HG03457 (cell line): ENCODE data around the gene C2orf15.
"Not testable (repeated sequence)": the region's sequence is repeated elsewhere in the genome, so short reads cannot be mapped to it uniquely, and the experiment has no call there.

Experiments used
- ATAC-seq: cut with Tn5 transposase; IDR thresholded peaks from one replicate; pipeline ENCODE4 v1.9.1; 2021; ENCODE audit warnings: moderate number of reproducible peaks; ENCODE audit not compliant: unreplicated experiment

The C2orf15 gene

DNA sequence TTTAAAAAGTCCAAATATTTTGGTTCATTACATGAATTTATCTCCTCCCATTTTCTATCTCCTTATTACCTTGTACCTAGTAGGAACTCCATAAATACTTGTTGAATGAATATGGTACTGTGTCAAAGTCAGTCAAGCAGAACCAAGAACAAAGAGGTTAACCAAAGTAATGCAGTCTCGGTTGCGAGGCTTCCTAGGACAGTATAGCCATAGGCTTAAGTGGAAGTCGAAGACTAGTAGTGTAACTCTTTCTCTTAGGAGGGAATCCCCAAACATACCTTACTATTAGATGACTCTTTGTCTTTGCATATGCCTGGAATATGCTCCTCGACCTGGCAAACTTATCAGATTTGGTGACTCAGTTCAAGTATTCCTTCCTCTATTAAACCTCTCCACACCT is 18.1 kb downstream of the C2orf15 start:
- ATAC-seq = no peak

DNA sequence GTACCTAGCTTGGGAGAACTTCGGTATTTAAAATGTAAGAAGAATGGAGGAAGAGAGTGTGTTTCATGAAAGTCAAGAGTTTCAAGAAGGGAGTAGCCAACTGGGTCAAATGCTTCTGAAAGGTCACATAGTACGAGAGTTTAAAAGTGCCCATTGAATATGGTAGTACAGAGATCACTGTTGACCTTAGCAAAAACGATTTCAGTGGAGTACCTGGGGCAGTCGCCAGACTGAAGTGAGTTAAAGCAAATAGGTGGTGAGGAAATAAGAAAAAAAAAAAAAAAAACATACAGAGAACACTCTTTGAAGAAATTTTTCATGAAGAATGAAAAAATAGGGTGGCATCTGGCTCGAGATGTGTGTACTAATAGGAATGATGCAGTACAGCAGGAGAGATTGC is 24.7 kb downstream of the C2orf15 start:
- no peak for ATAC-seq

DNA sequence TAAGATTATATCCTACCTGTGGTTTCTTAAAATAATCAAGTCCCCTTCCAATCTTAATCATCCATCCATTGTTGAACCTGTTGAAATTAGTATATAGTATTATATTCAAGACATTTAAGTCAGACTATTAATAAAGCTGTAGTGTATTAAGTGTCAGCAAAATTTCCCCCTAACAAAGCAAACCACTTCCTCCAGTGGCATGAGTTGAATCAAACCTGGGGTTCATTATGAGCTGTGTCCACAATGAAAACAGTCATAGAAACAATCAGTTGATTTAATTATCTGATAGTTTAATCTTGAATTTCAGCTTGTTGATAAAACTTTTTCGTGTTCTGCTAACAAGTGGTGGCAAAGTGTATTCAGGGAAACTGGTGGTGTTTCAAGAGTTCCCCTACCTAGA is 28.0 kb downstream of the C2orf15 start:
- ATAC-seq = no peak

DNA sequence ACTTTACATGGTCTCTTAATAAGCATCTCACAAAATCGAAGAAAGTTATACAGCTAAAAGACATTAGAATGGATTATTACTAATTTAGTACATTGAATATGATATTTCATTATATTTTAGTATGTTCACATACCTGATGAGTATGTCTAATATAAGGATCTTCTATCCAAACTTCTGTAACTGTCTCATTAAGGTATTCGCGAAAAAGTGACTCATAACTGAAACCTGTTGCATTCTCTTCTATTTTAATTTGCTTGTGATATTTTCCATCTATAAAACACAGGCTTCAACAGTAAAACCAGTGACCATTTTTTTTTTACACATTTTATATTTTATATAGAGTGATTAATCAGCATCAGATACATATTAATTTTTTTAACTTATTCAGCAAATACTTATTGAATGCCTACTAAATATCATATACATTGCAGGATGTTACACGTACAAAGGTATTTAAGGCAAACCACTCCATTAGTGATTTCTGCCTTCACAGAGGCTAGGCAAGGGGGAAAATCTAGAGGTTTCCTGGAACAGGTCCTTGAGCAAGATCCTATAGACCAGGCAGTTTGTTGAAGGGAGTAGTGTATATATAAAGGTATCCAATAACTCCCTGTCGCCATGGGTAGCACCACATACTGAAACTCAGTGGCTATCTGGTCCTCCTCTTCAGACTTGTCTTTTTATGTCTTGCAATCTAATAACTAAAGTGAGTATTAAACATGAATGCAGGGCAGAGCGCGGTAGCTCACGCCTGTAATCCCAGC is 30.1 kb downstream of the C2orf15 start:
- no peak for ATAC-seq

DNA sequence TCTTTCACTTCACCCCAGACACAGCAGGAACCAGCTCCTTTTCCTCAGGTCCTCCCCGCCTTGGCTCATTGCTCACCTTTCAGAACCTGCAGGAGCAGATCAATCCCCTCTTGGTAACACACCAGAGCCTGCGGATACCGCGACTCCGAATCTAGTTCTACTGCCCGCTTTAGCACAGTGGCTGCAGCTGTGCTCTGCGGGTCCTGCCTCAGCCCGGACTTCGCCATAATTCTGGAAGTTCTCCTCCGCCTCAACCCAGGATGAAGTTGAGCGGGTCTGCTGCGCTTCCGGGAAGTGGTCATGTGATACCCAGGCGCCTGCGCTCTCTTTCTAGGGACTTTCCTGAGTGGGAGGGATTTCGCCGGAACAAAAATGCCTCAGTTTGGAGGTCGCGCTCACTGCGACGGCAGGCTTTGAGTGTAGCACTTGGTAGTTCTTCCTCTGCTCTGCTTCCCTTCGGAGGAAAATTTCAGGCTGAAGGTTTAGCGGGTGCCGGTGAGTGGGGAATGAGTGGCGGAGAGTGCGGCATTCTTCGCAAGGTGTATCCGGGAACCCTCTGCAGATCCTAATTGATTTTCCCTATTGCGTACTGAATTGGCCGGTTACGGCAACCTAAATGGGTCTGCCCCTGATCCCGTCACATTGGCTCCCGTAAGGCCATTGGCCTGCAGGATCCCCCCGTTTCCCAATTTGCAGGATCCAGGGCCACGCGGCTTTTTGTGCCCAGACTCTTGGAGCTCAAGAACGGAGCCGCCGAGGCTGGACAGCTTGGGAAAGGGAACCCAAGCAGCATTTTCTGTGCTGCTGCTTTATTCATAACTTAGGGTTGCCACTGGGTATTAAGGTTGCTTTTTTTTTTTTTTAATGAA is 39.5 kb downstream of the C2orf15 start, which contains the start of the genes MITD1 and MRPL30:
Gene MITD1, minus strand, starts transcription at position 304 of the 869 bp plus-strand sequence. Its CDS starts 77 bp downstream, at position 227.
Gene MRPL30, plus strand, starts transcription at position 430 of the 869 bp plus-strand sequence. CDS start 5,020 bp downstream, outside the sequence.
- ATAC-seq = peak; percentile 64

DNA sequence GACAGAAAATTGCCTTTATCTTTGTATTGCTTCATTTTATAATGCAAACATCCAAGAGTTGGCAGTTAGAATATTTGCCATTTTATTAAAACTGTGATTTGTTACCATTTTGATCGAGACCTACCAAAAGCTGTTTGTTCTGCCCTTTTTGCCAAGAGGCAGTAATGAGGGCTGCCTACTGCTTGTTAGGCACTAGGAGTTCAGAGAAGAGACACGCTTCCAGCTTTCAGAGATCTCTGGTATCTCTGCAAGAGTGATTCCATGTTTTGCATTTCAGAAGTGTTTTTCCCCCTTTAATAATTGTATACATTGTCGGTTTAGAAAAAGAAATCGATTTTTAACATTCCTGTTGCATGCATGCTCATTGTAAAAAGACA is 40.1 kb downstream of the C2orf15 start:
- no peak for ATAC-seq

DNA sequence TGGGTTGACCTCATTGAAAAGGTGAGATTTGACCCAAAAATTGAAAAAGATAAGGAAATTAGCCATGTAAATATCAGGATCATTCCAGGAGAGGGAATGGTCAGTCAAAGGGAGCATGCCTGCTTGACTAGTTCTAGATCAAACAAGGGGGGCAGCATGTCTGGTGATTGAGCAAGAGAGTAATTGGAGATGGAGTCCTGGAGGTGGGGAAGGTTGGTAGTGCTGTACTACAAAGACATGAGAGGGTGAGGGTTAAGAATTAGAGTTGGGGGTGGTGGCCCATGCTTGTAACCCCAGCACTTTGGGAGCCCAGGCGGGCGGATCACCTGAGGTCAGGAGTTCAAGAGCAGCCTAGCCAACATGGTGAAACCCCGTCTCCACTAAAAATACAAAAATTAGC is 41.5 kb downstream of the C2orf15 start:
- ATAC-seq = no peak

DNA sequence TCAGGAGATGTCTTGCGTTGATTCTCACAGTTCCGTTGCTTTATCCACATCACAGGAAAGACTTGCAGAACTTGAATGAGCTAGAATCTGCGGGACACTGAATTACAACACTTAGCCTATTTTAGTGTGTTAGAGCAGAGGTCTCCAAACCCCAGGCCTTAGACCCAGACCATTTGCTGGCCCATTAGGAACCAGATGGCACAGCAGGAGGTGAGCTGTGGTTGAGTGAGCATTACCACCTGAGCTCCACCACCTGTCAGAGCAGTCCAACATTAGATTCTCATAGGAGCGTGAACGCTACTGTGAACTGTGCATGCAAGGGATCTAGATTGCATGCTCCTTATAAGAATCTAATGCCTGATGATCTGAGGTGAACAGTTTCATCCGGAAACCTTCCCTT is 43.3 kb downstream of the C2orf15 start:
- no peak for ATAC-seq

DNA sequence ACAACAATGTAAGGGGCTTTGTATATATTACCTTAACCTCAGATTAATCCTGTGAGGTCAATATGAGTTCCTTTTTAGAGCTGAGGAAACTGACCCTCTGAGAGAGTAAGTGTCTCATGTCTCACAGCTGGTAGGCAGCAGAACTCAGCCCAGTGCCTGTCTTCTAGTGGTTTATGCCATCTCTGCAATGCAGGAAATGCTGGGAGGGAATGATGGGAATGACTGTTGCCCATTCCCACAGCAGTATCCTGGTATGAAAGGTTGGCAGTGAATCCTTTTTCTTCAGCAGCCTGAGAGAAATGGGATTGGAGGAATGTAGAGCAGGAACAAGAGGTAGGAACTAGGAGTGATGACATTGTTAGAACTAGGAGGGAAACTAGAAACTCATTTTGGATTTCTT is 45.5 kb downstream of the C2orf15 start:
- no peak for ATAC-seq

DNA sequence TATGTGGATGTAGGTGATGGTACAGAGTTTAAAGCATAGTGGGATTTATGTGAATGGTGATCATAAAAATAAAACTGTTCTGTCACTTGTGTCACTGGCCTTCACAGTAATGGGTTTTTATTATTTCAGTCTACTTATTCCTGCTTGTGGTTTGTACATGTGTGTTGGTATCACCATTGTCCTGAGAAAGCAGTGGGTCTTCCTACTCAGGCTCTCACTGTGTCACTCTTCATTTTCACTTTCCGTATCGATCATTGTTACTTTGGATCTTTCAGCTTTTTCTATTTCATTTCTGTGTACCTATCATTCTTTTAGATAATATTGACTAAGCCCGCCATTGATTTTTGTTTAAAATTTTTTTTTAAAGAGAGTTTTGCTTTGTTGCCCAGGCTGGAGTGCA is 46.9 kb downstream of the C2orf15 start:
- no peak for ATAC-seq

DNA sequence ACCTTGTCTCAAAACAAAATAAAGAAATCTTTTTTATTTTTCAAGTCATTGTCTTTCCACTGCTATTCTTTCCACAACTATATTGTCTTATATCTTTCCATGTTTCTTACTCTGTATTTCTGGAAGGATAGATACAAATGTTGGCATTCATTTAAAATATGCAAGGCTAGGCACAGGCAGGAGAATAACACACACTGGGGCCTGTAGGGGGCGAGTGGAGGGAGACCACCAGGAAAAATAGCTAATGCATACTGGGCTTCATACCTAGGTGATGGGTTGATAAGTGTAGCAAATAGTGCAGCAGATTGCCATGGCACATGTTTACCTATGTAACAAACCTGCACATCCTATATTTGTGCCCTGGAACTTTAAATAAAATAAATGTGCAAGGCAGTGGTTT is 49.0 kb downstream of the C2orf15 start:
- ATAC-seq = no peak

DNA sequence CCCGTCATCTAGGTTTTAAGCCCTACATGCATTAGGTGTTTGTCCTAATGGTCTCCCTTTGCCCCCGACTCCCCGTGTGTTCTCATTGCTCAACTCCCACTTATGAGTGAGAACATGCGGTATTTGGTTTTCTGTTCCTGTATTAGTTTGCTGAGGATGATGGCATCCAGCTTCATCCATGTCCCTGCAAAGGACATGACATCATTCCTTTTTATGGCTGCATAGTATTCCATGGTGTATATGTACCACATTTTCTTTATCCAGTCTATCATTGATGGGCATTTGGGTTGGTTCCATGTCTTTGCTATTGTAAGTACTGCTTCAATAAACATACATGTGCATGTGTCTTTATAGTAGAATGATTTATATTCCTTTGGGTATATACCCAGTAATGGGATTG is 50.9 kb downstream of the C2orf15 start:
- not testable (repeated sequence) for ATAC-seq

DNA sequence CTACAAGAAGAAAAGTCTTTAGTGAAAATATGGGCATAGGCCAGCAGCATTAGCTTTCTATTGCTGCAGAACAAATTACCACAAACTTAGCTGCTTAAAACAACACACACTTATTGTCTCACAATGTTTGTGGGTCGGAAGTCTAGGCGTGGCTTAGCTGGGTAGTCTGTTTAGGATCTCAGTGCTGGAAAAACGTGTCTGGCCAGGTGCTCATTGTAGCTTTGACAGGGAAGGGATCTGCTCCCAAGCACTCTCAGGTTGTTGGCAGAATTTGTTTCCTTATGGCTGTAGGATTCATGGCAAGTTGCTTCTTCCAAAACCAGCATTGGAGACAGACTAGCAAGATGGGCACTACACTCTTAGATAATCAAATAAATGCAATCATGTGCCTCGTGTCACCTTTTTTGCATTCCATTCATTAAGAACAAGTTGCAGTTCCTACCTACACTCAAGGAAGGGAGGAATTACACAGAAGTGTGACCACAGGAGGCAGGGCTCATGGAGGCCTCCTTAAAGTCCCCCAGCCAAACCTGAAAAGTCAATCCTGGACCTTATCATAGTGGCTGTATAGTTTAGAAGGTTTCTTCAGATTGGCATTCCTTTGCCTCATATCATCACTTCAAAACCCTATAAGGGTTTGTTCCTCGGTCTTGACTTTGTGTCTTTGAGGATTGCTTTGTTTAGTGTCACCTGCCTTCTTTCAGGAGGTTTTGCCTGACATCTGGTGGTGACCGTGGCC is 56.8 kb downstream of the C2orf15 start:
- no peak for ATAC-seq

DNA sequence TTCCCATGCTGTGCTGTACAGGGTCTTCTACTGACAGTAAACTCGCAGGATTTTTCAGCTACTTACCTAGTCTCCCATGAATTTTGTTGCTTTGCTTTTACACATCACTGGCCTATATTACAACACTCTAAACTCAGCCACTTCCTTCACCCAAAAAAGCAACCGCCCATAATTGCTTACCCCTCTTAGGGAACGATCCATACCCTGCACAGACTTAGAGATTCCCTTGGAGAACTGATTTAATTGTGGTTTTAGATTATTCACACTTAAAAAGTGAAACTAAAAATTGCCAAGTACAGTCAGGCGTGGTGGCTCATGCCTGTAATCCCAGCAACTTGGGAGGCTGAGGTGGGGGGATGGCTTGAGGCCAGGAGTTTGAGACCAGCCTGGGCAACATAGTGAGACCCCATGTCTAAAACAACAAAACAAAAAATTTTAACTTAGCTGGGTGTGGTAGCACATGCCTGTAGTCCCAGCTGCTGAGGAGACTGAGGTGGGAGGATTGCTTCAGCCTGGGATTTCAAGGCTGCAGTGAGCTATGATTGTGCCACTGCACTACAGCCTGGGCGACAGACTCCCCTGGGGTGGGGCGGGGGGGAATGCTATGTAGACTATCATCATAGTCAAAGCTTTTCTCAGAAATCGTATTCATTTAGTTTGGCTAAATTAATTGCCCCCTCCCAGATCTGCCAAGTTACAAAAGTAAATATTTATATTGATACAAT is 58.7 kb downstream of the C2orf15 start:
- ATAC-seq = no peak
